Natural killer cell (primary cell): ENCODE results near the gene RASSF5. TPM values are rescaled to one million over a fixed set of nuclear protein-coding genes. Genes with fewer than 3 reads are reported as not detected.
"Not testable (repeated sequence)": the region's sequence is repeated elsewhere in the genome, so short reads cannot be mapped to it uniquely, and the experiment has no call there.

Experiments
- ATAC-seq, 3 donors: fragments of 150-1000 bp in 2 of 3; fragments of 200-7000 bp in 1 of 3; cut with Tn5 transposase; 1 replicate in 1 of 3; 2 replicates in 2 of 3; pipeline ENCODE4 v1.10.0; 2021; ENCODE audit warnings: mild to moderate bottlenecking in 2 of 3, moderate library complexity in 2 of 3
- DNase-seq, 2 donors: peaks; one replicate each; pipeline versions ENCODE4 v3.0.0 to v3.0.0-alpha.2; 2013 to 2021; ENCODE audit warnings: mixed read lengths in 1 of 2
- H3K27ac ChIP-seq: one replicate; pipeline ENCODE4 v1.5.1; 2013; ENCODE audit warnings: mild to moderate bottlenecking, low read length
- H3K27me3 ChIP-seq: one replicate; pipeline ENCODE4 v1.6.1; 2013; ENCODE audit warnings: low read length; ENCODE audit not compliant: control insufficient read depth, insufficient read depth
- H3K36me3 ChIP-seq: one replicate; pipeline ENCODE4 v1.6.1; 2013; ENCODE audit warnings: low read length; ENCODE audit not compliant: control insufficient read depth, insufficient read depth
- H3K4me1 ChIP-seq: one replicate; pipeline ENCODE4 v1.6.1; 2013; ENCODE audit warnings: low read length; ENCODE audit not compliant: control insufficient read depth, insufficient read depth
- H3K4me3 ChIP-seq: one replicate; pipeline ENCODE4 v1.5.1; 2013; ENCODE audit warnings: low read length
- H3K9me3 ChIP-seq: one replicate; pipeline ENCODE4 v1.6.1; 2013; ENCODE audit warnings: low read length; ENCODE audit not compliant: control insufficient read depth, insufficient read depth
- H3K27ac Mint-ChIP-seq, 2 donors: one replicate each; pipeline ENCODE4 v1.8.0; 2022; ENCODE audit warnings: mild to moderate bottlenecking in 2 of 2, mixed read lengths in 2 of 2, moderate library complexity in 1 of 2
- H3K27me3 Mint-ChIP-seq, 2 donors: one replicate each; pipeline ENCODE4 v1.8.0; 2022; ENCODE audit warnings: low read depth in 2 of 2, mixed read lengths in 2 of 2
- H3K36me3 Mint-ChIP-seq: one replicate; pipeline ENCODE4 v1.8.0; 2022; ENCODE audit warnings: mixed read lengths
- H3K4me1 Mint-ChIP-seq, 2 donors: one replicate each; pipeline ENCODE4 v1.8.0; 2022; ENCODE audit warnings: mixed read lengths in 2 of 2
- H3K4me3 Mint-ChIP-seq: one replicate; pipeline ENCODE4 v1.8.0; 2022; ENCODE audit warnings: mild to moderate bottlenecking, moderate library complexity, mixed read lengths
- H3K9me3 Mint-ChIP-seq, 2 donors: one replicate each; pipeline ENCODE4 v1.8.0; 2022; ENCODE audit warnings: mixed read lengths in 2 of 2
- CTCF ChIP-seq: fragments of 200-600 bp; IDR thresholded peaks from one replicate; pipeline ENCODE4 v1.8.0; 2022; ENCODE audit warnings: antibody characterized with exemption
- WGBS: methylation state at CpG from one replicate; pipeline ENCODE4 v1.1.7; 2013; ENCODE audit warnings: missing lambda C conversion rate; ENCODE audit not compliant: insufficient coverage; 5-methylcytosine and 5-hydroxymethylcytosine counted together
- intact Hi-C: fragments of 100-400 bp; cut with micrococcal nuclease; formaldehyde crosslinking; loops from one replicate; pipeline ENCODE4 v1.14.2; 2022
- total RNA-seq, 4 donors: library from RNA; stranded (reverse); fragments of 120-200 nt in 1 of 4; gene quantifications; one replicate each; pipeline versions ENCODE4 v1.2.3 to v1.2.4, GENCODE V29; 2013 to 2022

Gene RASSF5
- total RNA-seq, 3 donors from 2014 or later (not counting 1 experiment from before 2014, with no cell fraction given), result 231 to 333 (median 279) TPM

GRCh38 chr1:206482611-206483010 lies 24.7 kb upstream of the RASSF5 start:
- Mint-ChIP-seq H3K36me3 (peaks cover 7% of the 10 kb centered on the region), H3K27me3 (no peaks in the 10 kb centered on the region), H3K4me1 (peaks cover 6 to 7% of the 10 kb centered on the region in 2 donors), H3K4me3 (no peak overlapping the region), H3K27ac (no peak overlapping the region), H3K9me3 (no peaks in the 10 kb centered on the region)
- intact Hi-C loops, result no loop called here
- no peak for ATAC-seq
- H3K9me3 ChIP-seq, result no peaks in the 10 kb centered on the region
- no peak overlapping the region for H3K27ac ChIP-seq
- H3K4me3 ChIP-seq, result no peak overlapping the region
- H3K4me1 ChIP-seq, result no peaks in the 10 kb centered on the region
- no peaks in the 10 kb centered on the region for H3K27me3 ChIP-seq
- no peak for TF ChIP-seq CTCF
- H3K36me3 ChIP-seq, result peaks cover 57% of the 10 kb centered on the region
- WGBS, result 100% methylated on average over 2 of the region's 2 CpGs
- DNase-seq, result no peak

- H3K27me3 ChIP-seq, H3K4me1 Mint-ChIP-seq, H3K27me3 Mint-ChIP-seq, H3K9me3 ChIP-seq, H3K4me3 Mint-ChIP-seq, H3K9me3 Mint-ChIP-seq, H3K27ac Mint-ChIP-seq, intact Hi-C loops, DNase-seq, H3K27ac ChIP-seq, ATAC-seq, H3K4me1 ChIP-seq, H3K4me3 ChIP-seq, H3K36me3 Mint-ChIP-seq: not testable (repeated sequence)
- H3K36me3 ChIP-seq, result peaks cover 56% of the 10 kb centered on the region
- WGBS, result 100% methylated on average over 1 of the region's 1 CpG
Observed at GRCh38 chr1:206483864-206484263, 23.5 kb upstream of the RASSF5 start.

GRCh38 chr1:206484901-206485300 lies 22.4 kb upstream of the RASSF5 start:
- 99% methylated on average over 10 of the region's 10 CpGs for WGBS
- Mint-ChIP-seq H3K27ac (no peak overlapping the region), H3K27me3 (no peaks in the 10 kb centered on the region)

GRCh38 chr1:206486995-206487788 lies 20.1 kb upstream of the RASSF5 start:
- Mint-ChIP-seq H3K36me3 (peaks cover 3% of the 10 kb centered on the region), H3K27ac (no peak overlapping the region), H3K27me3 (no peaks in the 10 kb centered on the region), H3K9me3 (no peaks in the 10 kb centered on the region), H3K4me1 (peaks cover 7 to 9% of the 10 kb centered on the region in 2 donors), H3K4me3 (no peak overlapping the region)
- no peak for DNase-seq
- no peak for ATAC-seq
- Histone ChIP-seq H3K4me1 (no peaks in the 10 kb centered on the region), H3K9me3 (no peaks in the 10 kb centered on the region), H3K27me3 (no peaks in the 10 kb centered on the region), H3K4me3 (no peak overlapping the region), H3K27ac (no peak overlapping the region), H3K36me3 (peaks cover 53% of the 10 kb centered on the region)
- intact Hi-C loops, result no loop called here
- WGBS, result 96% methylated on average over 8 of the region's 15 CpGs
- no peak for TF ChIP-seq CTCF

More at GRCh38 chr1:206484901-206485300, 22.4 kb upstream of the RASSF5 start:
- no peak overlapping the region for H3K4me3 Mint-ChIP-seq
- DNase-seq, result no peak
- TF ChIP-seq CTCF, result no peak
- no peaks in the 10 kb centered on the region for H3K36me3 Mint-ChIP-seq
- H3K4me1 Mint-ChIP-seq, result no peaks in the 10 kb centered on the region
- no peak overlapping the region for H3K4me3 ChIP-seq
- intact Hi-C loops, result no loop called here
- no peaks in the 10 kb centered on the region for H3K9me3 ChIP-seq
- no peak for ATAC-seq
- H3K36me3 ChIP-seq, result peaks cover 47% of the 10 kb centered on the region
- no peak overlapping the region for H3K27ac ChIP-seq
- no peaks in the 10 kb centered on the region for H3K4me1 ChIP-seq
- no peaks in the 10 kb centered on the region for H3K9me3 Mint-ChIP-seq
- no peaks in the 10 kb centered on the region for H3K27me3 ChIP-seq
